Breast epithelium (tissue), 3 donors: ENCODE results near the gene ENAM.

Experiments
- POLR2A ChIP-seq: fragments of 450-650 bp; IDR thresholded peaks from one replicate; pipeline ENCODE4 v1.6.1; 2016; ENCODE audit warnings: antibody characterized with exemption, mild to moderate bottlenecking, moderate library complexity
- TF ChIP-seq, protein P1 (sequence below), 3 donors: fragments of 450-650 bp; IDR thresholded peaks; one replicate each; pipeline ENCODE4 v1.5.1; 2016 to 2017; ENCODE audit warnings: antibody characterized with exemption in 3 of 3, mild to moderate bottlenecking in 3 of 3, moderate library complexity in 3 of 3

DNA sequence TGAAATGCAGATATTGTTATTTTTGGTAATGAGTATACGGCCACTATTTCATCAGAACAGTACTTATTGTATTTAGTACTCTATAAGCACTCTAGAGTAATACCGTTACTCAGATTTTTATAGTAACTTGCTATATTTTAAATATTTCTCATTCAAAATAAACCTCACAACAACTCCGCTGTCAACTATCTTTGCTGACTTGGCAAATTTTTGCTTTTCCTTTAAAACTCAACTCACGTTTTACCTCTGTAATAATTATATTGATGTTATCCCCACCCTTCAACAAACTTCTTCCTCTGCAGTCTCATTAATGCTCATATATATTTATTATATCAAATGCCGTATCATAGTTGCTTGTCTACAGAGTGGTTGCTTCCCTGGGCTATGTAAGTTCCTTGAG, 28.8 kb downstream of the ENAM start:
- TF ChIP-seq, protein P1, sequence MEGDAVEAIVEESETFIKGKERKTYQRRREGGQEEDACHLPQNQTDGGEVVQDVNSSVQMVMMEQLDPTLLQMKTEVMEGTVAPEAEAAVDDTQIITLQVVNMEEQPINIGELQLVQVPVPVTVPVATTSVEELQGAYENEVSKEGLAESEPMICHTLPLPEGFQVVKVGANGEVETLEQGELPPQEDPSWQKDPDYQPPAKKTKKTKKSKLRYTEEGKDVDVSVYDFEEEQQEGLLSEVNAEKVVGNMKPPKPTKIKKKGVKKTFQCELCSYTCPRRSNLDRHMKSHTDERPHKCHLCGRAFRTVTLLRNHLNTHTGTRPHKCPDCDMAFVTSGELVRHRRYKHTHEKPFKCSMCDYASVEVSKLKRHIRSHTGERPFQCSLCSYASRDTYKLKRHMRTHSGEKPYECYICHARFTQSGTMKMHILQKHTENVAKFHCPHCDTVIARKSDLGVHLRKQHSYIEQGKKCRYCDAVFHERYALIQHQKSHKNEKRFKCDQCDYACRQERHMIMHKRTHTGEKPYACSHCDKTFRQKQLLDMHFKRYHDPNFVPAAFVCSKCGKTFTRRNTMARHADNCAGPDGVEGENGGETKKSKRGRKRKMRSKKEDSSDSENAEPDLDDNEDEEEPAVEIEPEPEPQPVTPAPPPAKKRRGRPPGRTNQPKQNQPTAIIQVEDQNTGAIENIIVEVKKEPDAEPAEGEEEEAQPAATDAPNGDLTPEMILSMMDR (IDR thresholded peaks at IDR 0.05), result no peak
- TF ChIP-seq POLR2A, result no peak
